GM12878 (cell line): ENCODE results near the gene TRNT1. TPM values are rescaled to one million over a fixed set of nuclear protein-coding genes. Genes with fewer than 3 reads are reported as not detected.

Experiments
- ATAC-seq: fragments of 200-7000 bp; cut with Tn5 transposase; 3 replicates; pipeline ENCODE4 v1.9.1; 2020; ENCODE audit warnings: mild to moderate bottlenecking, moderate library complexity
- BruUV-seq: library from RNA; stranded (reverse); fragments of 400-500 nt; replicated peaks from 2 replicates; lab custom pipeline; 2021; lab: Mats Ljungman, UMichigan
- CTCF ChIA-PET: fragments of 300-600 bp; sonication (Branson Sonifier 250); formaldehyde crosslinking; extraction: SDS; loops from one replicate; lab custom pipeline; 2021; ENCODE audit warnings: inconsistent platforms; lab: Yijun Ruan, JAX
- POLR2A ChIA-PET: fragments of 350-600 bp; formaldehyde crosslinking; extraction: SDS; loops from one replicate; lab custom pipeline; 2021; ENCODE audit warnings: inconsistent platforms; lab: Charles Lee
- RAD21 ChIA-PET: fragments of 300-600 bp; sonication (Branson Sonifier 250); formaldehyde crosslinking; loops from one replicate; lab custom pipeline; 2023; ENCODE audit warnings: antibody characterized with exemption; ENCODE audit not compliant: unreplicated experiment; lab: Charles Lee
- SMC1A ChIA-PET: fragments of 300-600 bp; sonication (Branson Sonifier 250); formaldehyde crosslinking; loops from one replicate; lab custom pipeline; 2023; ENCODE audit not compliant: unreplicated experiment, uncharacterized antibody; lab: Charles Lee
- DNase-seq: peaks from one replicate; pipeline ENCODE4 v3.0.0-alpha.2; 2011; ENCODE audit warnings: low read depth, low spot score
- FAIRE-seq: peaks from 3 replicates; lab custom pipeline; 2011; peaks lifted over from hg19 to GRCh38; lab: Jason Lieb, UNC
- H2AFZ ChIP-seq: 2 replicates; pipeline ENCODE4 v1.6.0; 2011; ENCODE audit warnings: low read depth, low read length, control low read depth; ENCODE audit not compliant: control insufficient read depth
- H3K27ac ChIP-seq: 2 replicates; pipeline ENCODE4 v1.5.1; 2011; ENCODE audit warnings: control low read depth; ENCODE audit not compliant: control insufficient read depth, insufficient read depth
- H3K27me3 ChIP-seq, 2 experiments: replicated peaks in 1 of 2; 2 replicates each; pipeline versions ENCODE4 v1.6.0 to v1.6.1; 2011; ENCODE audit warnings: low read length in 1 of 2; ENCODE audit not compliant: control insufficient read depth in 2 of 2, insufficient read depth in 2 of 2
- H3K36me3 ChIP-seq, 2 experiments: 2 replicates each; pipeline ENCODE4 v1.5.1; 2011; ENCODE audit warnings: low read length in 1 of 2; ENCODE audit not compliant: control insufficient read depth in 2 of 2, insufficient read depth in 2 of 2
- H3K4me1 ChIP-seq: 2 replicates; pipeline ENCODE4 v1.6.1; 2011; ENCODE audit warnings: mild to moderate bottlenecking, low read length, moderate library complexity, mixed read lengths; ENCODE audit not compliant: control insufficient read depth, insufficient read depth
- H3K4me2 ChIP-seq: 2 replicates; pipeline ENCODE4 v1.6.0; 2011; ENCODE audit warnings: control low read depth; ENCODE audit not compliant: control insufficient read depth, insufficient read depth
- H3K4me3 ChIP-seq: fragments of 200-600 bp; sonication (generic); 2 replicates; pipeline ENCODE4 v1.5.1; 2016
- H3K79me2 ChIP-seq: 2 replicates; pipeline ENCODE4 v1.6.0; 2011; ENCODE audit warnings: low read length; ENCODE audit not compliant: control insufficient read depth, insufficient read depth
- H3K9ac ChIP-seq: 2 replicates; pipeline ENCODE4 v1.8.0; 2011; ENCODE audit warnings: low read length, control low read depth, mixed read lengths; ENCODE audit not compliant: control insufficient read depth, insufficient read depth
- H3K9me3 ChIP-seq: replicated peaks from 3 replicates; pipeline ENCODE4 v1.5.1; 2011; ENCODE audit warnings: mild to moderate bottlenecking, low read length; ENCODE audit not compliant: control insufficient read depth, insufficient read depth
- H4K20me1 ChIP-seq: 2 replicates; pipeline ENCODE4 v1.6.0; 2011; ENCODE audit not compliant: control insufficient read depth, insufficient read depth
- FOS ChIP-seq: IDR thresholded peaks from 3 replicates; pipeline ENCODE4 v1.6.1; 2011; ENCODE audit warnings: borderline replicate concordance; ENCODE audit not compliant: insufficient read length; ENCODE audit errors: extremely low read depth
- HDAC6 ChIP-seq: fragments of 200-600 bp; sonication (generic); IDR thresholded peaks from one replicate; pipeline ENCODE4 v1.8.0; 2017; ENCODE audit warnings: antibody characterized with exemption; ENCODE audit not compliant: unreplicated experiment
- NFIC ChIP-seq: IDR thresholded peaks from 2 replicates; pipeline ENCODE4 v1.6.1; 2012; ENCODE audit warnings: low read depth, mild to moderate bottlenecking, inconsistent platforms, low read length, moderate library complexity
- NRF1 ChIP-seq: conservative IDR thresholded peaks from 2 replicates; pipeline ENCODE4 v1.6.1; 2011; ENCODE audit warnings: mild to moderate bottlenecking, low read depth, low read length, improper control_type of control experiment
- SIX5 ChIP-seq: IDR thresholded peaks from 2 replicates; pipeline ENCODE4 v1.6.1; 2011; ENCODE audit warnings: mild to moderate bottlenecking, low read depth, low read length, moderate library complexity; ENCODE audit not compliant: severe bottlenecking
- SMARCA5 ChIP-seq: fragments of 450-650 bp; IDR thresholded peaks from 2 replicates; pipeline ENCODE4 v1.6.1; 2017; ENCODE audit warnings: mild to moderate bottlenecking
- ZSCAN29 ChIP-seq: fragments of 450-650 bp; IDR thresholded peaks from 2 replicates; pipeline ENCODE4 v1.6.1; 2017; ENCODE audit warnings: mild to moderate bottlenecking, moderate library complexity
- ZZZ3 ChIP-seq: IDR thresholded peaks from 2 replicates; pipeline ENCODE4 v1.6.1; 2011; ENCODE audit warnings: low read depth; ENCODE audit not compliant: control insufficient read depth, insufficient read length
- WGBS: methylation state at CpG from one replicate; pipeline ENCODE4 v1.1.6; 2016; ENCODE audit warnings: low lambda C conversion rate; ENCODE audit not compliant: insufficient replicate concordance, insufficient coverage; ENCODE audit errors: missing lambda C conversion rate; 5-methylcytosine and 5-hydroxymethylcytosine counted together
- in situ Hi-C: fragments of 300-500 bp; cut with MboI; formaldehyde crosslinking; loops from 9 replicates; pipeline ENCODE4 v1.14.3; 2018; ENCODE audit warnings: mixed read lengths
- intact Hi-C: fragments of 100-400 bp; cut with micrococcal nuclease; formaldehyde crosslinking; loops from one replicate; pipeline ENCODE4 v1.14.2; 2022; ENCODE audit not compliant: unreplicated experiment
- polyA plus RNA-seq, 11 experiments: library from polyadenylated mRNA; depleted of rRNA in 4 of 11; unstranded in 6 of 11; stranded (reverse) in 5 of 11; fragments of >200 nt; fragmentation: Nextera tagmentation in 4 of 11; fragmentation: Illumina TruSeq in 1 of 11; extraction: Ambion mirVana in 4 of 11; extraction: Trizol in 1 of 11; gene quantifications; 1 replicate in 1 of 11; 2 replicates in 10 of 11; pipeline versions ENCODE4 v1.2.1 to v1.2.3, GENCODE V29; 2011 to 2016; ENCODE audit warnings: inconsistent platforms in 2 of 11, missing spikeins in 2 of 11, low read depth in 1 of 11
- total RNA-seq, 4 experiments: library from RNA; depleted of rRNA in 3 of 4; stranded (reverse); fragments of >200 nt in 3 of 4; fragmentation: Illumina TruSeq in 1 of 4; extraction: Trizol in 1 of 4; gene quantifications; 2 replicates each; pipeline versions ENCODE4 v1.2.1 to v1.2.3, GENCODE V29; 2013 to 2021
- TF ChIP-seq, protein P1 (sequence below): fragments of 450-650 bp; IDR thresholded peaks from 2 replicates; pipeline ENCODE4 v1.6.1; 2018; ENCODE audit warnings: borderline replicate concordance, mild to moderate bottlenecking; ENCODE audit not compliant: partially characterized antibody

The TRNT1 gene
- total and polyA plus RNA-seq, 10 of the 15 experiments (the other 5 are each of a cell fraction or from before 2014, with no cell fraction given), result 28.6 to 54.9 (median 36.6) TPM

DNA sequence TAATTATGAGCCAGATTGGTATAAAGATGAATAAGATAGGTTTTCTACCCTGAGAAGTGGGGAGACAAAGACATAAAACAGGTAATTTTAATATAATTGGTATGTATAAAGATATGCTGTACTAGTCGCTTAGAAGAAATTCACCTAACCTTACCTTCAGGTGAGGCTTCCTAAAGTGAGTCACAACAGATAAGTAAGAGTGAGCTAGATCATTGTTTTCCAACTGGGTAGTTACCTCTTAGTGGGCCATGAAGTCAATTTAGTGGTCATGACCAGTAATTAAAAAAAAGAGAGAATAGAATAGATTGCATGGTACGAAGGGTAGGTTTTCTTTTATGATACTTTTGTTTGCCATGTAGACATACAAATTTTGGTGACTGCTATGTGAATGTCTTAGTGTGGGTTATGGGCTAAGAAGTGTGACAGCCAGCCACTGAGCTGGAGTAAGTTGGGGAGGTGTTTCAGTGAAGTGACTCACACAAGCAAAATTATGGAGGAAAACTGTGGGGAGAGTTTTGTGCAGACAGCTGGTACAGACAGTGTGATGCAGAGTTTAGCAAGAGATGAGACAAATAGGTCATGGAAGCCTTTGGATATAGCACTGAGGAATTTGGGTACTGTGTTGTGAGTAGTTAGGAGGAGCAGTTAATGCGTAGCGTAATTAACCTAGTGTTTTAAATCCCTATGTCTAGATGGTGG lies 8.2 kb downstream of the TRNT1 start:
- intact Hi-C loops (no loop called here), in situ Hi-C loops (no loop called here)
- FAIRE-seq (no peak), DNase-seq (no peak), ATAC-seq (peak; percentile 31)
- TF ChIP-seq ZSCAN29 (no peak), NFIC (no peak), SIX5 (no peak), ZZZ3 (no peak), FOS (no peak), SMARCA5 (no peak), NRF1 (no peak), HDAC6 (no peak)
- Histone ChIP-seq H3K4me2 (peak overlapping the region; percentile 1; the same call in 1 of the 2 replicates), H2AFZ (no peak overlapping the region), H3K79me2 (peaks cover 21% of the 10 kb centered on the region), H3K4me3 (no peak overlapping the region), H4K20me1 (no peaks in the 10 kb centered on the region), H3K27ac (no peak overlapping the region), H3K36me3 (peaks cover 5 to 24% of the 10 kb centered on the region in 2 experiments), H3K27me3 (no peaks in the 10 kb centered on the region), H3K4me1 (no peaks in the 10 kb centered on the region), H3K9me3 (peaks cover 2% of the 10 kb centered on the region; the same call in 1 of the 3 replicates), H3K9ac (no peak overlapping the region)
- 100% methylated on average over 4 of the region's 4 CpGs for WGBS
- CTCF ChIA-PET, result interaction anchor here (1.0 kb wide), 1 partner anchor 213 kb away, joined by 3 read pairs; no protein-coding TSS in a partner anchor
- no TSS peak for BruUV-seq
- SMC1A ChIA-PET, result no interaction called here
- RAD21 ChIA-PET, result no interaction called here
- POLR2A ChIA-PET, result no interaction called here

DNA sequence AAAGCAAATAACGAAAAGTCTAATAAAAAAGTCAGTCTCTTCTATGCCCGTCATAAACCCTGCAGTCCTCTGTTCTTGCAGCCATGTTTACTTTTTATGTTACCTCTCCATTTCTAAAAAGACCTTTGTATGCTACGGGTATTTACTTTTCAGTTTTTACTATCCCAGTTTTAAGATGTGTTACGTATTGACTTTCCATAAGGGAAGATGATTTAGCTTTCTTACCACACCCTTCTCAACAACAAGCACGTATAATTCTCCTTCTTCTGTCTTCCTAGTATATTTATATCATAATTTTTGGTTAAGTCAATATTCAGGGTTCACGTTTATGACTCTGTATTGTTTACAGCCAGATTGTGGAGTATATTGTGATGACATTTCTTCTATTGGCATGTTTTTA lies 10.8 kb downstream of the TRNT1 start:
- peaks cover 16% of the 10 kb centered on the region for H3K79me2 ChIP-seq
- ChIA-PET POLR2A (no interaction called here), SMC1A (no interaction called here), CTCF (no interaction called here), RAD21 (interaction anchor here (0.7 kb wide), 1 partner anchor 34 kb away, joined by 3 read pairs; no protein-coding TSS in a partner anchor)
- H3K4me1 ChIP-seq, result no peaks in the 10 kb centered on the region
- DNase-seq (no peak), FAIRE-seq (no peak), ATAC-seq (no peak)
- H3K9me3 ChIP-seq, result no peaks in the 10 kb centered on the region
- in situ Hi-C loops, result no loop called here
- TF ChIP-seq, protein P1, sequence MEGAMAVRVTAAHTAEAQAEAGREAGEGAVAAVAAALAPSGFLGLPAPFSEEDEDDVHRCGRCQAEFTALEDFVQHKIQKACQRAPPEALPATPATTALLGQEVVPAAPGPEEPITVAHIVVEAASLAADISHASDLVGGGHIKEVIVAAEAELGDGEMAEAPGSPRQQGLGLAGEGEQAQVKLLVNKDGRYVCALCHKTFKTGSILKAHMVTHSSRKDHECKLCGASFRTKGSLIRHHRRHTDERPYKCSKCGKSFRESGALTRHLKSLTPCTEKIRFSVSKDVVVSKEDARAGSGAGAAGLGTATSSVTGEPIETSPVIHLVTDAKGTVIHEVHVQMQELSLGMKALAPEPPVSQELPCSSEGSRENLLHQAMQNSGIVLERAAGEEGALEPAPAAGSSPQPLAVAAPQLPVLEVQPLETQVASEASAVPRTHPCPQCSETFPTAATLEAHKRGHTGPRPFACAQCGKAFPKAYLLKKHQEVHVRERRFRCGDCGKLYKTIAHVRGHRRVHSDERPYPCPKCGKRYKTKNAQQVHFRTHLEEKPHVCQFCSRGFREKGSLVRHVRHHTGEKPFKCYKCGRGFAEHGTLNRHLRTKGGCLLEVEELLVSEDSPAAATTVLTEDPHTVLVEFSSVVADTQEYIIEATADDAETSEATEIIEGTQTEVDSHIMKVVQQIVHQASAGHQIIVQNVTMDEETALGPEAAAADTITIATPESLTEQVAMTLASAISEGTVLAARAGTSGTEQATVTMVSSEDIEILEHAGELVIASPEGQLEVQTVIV, result no peak
- intact Hi-C loops, result no loop called here
- no peak overlapping the region for H3K9ac ChIP-seq
- H3K27me3 ChIP-seq, result no peaks in the 10 kb centered on the region
- BruUV-seq, result no TSS peak
- H3K36me3 ChIP-seq, result peaks cover 7 to 29% of the 10 kb centered on the region in 2 experiments
- WGBS, result 87% methylated on average over 6 of the region's 6 CpGs
- no peak overlapping the region for H3K4me2 ChIP-seq
- no peak overlapping the region for H3K4me3 ChIP-seq
- H4K20me1 ChIP-seq, result no peaks in the 10 kb centered on the region
- no peak overlapping the region for H3K27ac ChIP-seq
- no peak overlapping the region for H2AFZ ChIP-seq
